ENCODE results near the gene GOLGA6L4. TPM values are rescaled to one million over a fixed set of nuclear protein-coding genes. Genes with fewer than 3 reads are reported as not detected.
"Not testable (repeated sequence)": the region's sequence is repeated elsewhere in the genome, so short reads cannot be mapped to it uniquely, and the experiment has no call there.

Gene GOLGA6L4, protein sequence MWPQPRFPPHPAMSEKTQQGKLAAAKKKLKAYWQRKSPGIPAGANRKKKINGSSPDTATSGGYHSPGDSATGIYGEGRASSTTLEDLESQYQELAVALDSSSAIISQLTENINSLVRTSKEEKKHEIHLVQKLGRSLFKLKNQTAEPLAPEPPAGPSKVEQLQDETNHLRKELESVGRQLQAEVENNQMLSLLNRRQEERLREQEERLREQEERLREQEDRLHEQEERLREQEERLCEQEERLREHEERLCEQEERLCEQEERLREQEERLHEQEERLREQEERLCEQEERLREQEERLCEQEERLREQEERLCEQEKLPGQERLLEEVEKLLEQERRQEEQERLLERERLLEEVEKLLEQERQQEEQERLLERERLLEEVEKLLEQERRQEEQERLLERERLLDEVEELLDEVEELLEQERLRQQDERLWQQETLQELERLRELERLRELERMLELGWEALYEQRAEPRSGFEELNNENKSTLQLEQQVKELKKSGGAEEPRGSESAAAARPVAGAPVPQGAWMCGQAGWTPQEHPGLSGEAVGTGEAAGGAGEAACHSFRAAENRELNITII
- 0.45 and 0.69 TPM in 2 replicates for total RNA-seq (2014; rRNA removed)
- 0.44 TPM for polyA plus RNA-seq (2012)

GRCh38 chr15:84235573-84235972 is at the start of gene GOLGA6L4:
GOLGA6L4 (plus strand) TSS chr15:84235773; CDS start chr15:84235835, 62 bp downstream.
- not testable (repeated sequence) for DNase-seq (ENCODE audit: low read depth)

GRCh38 chr15:84192982-84193381 is 42.6 kb upstream of the GOLGA6L4 start:
- DNase-seq (ENCODE audit: low read depth) = not testable (repeated sequence)

- not testable (repeated sequence) for DNase-seq (ENCODE audit: low read depth)
Observed at GRCh38 chr15:84195603-84196002, 40.0 kb upstream of the GOLGA6L4 start.

DNA sequence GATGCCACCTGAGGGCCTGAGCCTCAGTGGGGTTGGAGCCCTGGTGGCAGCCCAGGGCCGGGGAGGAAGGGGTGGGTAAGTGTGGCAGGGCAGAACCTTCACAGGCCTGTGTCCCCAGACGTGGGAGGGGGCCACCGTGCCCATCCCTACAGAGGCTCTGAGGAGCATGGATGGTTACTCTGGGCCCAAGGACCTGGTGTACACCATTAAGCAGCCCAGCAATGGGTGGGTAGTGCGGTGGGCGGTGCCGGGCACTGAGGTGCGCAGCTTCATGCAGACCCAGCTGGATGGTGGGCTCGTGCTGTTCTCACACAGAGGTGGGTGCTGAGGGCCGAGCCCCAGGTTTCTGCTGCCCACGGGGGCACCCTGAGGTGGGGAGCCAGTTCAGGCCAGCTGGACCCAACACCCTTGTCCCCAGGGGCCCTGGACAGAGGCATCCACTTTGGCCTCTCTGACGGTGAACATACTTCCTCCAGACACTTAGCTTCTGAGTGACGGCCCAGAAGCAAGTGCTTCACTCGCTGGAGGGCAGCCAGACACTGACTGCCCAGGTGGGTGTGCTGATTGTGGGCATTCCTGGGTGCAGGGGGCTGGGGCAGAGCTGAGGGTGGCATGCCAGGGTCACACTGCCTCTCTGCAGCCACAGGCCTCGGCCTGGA is 38.9 kb upstream of the GOLGA6L4 start:
- DNase-seq (ENCODE audit: low read depth) = not testable (repeated sequence)

DNA sequence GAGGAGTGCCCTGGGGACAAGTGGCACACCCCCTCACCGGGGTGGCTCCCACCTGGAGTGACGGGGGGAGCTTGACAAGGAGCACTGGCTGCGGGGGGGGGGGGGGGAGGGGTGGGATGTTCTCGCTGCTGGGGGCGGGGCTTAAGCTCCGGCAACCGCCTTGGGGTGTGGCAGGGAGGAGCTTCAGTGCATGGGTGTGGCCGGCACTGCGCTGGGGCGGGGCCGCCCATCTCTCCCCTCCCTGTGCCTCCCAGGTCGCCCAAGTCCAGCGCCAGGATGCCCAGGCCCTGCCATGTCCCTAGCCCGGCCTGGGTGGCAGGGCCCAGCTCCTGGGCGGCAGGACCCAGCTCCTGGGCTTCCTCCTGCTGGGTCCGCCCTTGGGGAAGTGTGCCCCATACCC is 35.7 kb upstream of the GOLGA6L4 start:
- DNase-seq (ENCODE audit: low read depth) = not testable (repeated sequence)

GRCh38 chr15:84246441-84246840 is 10.9 kb downstream of the GOLGA6L4 start:
- not testable (repeated sequence) for DNase-seq (ENCODE audit: low read depth)

Data from LHCN-M2 (cell line).